ENCODE measurements around the gene CENPT.
"Not testable (repeated sequence)": the region's sequence is repeated elsewhere in the genome, so short reads cannot be mapped to it uniquely, and the experiment has no call there.

Gene CENPT

DNA sequence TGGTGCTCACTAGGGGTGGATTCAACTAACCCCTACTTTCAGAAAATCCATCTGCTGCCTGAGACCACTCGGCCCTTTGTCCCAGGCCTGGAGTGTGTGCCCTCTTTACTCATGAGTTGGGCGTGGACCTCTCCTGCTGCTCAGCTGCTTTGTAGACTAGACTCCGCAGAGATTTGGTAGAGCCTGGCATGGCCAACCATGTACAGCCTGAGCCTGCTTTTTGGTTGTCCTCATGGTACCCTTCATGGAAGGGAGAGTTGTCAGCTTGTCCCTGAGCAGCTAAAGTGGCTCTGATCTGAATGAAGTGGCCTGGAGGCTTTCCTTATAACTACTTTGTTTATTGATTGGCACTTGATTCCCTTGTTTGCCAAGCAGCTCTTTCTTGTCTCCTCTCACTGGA, 26.9 kb upstream of the CENPT start:
- DNase-seq (ENCODE audit: low read depth), result no peak

DNA sequence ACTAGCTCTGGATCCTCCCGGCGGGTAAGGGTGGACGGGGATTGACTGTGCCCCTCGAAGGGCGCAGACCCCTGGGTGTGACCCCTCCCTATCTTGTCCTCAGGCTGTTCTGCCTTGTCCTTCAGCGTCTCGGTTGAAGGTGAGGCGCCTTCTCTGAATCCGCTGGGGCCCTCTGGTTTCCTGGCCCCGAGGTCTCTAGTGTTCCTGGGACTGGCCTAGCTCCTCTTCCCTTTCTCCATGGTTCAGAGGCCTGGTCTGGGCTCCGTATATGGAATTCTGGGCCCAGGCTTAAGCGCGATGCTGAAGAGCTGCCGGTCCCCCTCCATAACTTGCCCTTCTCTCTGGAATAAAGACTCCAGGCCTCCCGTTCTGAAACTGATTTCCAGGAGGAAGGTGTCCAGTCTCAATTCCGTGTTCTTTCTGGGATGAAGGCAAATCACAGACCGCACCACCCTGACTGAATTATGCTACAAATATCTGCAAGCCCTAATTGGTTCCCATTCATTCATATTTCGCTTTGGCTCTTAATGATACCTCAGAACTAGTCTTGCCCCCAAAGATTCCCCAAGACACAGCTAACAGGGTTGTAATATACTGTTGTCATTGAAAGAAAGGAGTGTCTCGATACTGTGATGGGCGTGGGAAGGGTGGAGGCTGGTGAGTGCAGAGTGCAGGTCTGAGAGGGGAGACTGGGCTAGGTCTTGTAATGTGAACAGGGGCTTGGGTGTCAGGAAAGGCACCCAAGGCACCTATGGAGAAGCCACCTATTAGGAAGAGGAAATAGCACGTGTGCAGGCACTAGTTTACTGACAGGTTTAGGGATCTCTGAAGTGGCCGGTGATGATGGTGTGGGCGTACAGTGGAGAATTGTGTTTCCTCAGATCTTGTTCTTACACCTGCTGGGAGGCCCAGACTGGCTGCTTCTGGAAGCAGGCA, 26.2 kb upstream of the CENPT start:
- DNase-seq (ENCODE audit: low read depth), result no peak

DNA sequence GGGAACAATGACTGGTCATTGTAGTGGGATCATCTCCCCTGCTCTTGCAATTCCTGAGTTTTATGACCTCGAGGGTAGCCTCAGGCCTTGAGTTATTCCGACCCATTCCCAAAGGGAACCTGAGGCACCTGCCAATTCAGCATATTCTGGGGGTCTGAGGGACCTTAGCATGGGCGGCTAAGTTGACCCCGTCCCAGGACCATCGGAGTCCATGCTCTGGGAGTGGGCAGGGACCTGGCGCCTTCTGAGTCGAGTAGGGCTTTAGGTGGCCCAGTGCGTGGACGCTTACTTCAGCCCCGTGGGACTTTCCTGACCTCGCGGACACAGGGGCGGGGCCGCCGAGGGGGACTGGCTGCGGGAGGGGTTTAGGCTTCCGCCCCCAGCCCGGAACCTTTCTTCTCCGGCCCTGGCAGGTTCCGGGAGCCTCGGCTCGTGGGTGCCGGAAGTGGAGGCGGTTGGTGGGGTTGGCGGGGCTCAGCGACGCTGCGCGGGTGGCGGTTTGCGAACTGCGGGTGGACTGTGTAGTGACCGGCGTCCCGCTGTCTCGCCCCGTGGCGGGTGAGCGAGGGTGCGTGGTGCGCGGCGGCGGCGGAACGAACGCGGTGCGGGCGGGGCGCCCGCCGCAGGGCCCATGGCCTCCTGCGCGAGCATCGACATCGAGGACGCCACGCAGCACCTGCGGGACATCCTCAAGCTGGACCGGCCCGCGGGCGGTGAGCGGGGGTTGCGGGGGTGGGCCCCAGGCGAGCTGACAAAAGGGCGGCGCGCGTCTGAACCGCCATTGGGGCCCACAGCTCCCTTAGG, 25.3 kb upstream of the CENPT start, which contains the start of gene EDC4:
TSS of gene EDC4 (plus strand) at position 422 of the 804 bp plus-strand sequence. CDS start at position 632, 210 bp downstream.
- peak; percentile 75 for DNase-seq (ENCODE audit: low read depth)

DNA sequence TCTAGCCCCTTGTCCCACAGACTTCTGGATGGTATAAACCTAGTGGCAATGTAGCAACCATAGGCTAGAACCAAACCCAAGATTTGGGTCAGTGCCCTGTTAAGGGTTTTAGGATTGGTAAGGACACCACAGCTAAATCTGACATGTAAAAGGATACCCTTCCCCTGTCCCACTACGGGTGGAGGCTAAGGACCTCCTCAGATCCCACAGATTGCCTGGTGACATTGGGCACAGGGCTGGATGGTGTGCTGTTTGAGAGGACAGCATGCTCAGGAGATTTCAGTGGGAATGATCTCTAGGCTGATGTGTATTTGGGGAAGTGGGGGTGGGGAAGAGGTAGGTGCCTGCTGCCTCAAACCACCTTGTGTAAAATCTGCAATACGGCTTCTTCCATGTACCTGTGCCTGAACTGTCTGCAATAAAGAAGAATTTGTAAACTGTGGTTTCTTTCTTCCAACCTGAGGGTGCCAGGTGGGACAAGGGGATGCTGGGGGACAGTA, 24.7 kb upstream of the CENPT start:
- no peak for DNase-seq (ENCODE audit: low read depth)

DNA sequence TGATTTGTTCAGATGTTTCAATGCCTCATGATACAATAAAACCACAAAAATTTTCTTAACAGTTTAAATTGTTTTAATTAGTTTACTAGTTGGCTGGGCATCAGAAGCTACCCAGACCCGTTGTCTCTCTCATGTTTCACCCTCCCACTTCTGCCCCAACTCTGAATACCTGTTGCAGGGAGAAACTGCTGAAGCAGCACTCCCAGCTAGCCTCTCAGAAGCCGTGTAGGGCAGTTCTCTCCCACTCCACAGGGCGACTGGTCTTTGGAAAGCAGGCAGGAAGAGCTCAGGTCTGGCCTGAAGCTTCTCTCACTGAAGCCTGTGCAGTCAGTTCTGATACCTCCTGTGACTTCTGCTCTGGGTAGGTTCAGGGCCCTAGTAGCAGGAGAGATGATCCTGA, 23.8 kb upstream of the CENPT start:
- DNase-seq (ENCODE audit: low read depth), result no peak

DNA sequence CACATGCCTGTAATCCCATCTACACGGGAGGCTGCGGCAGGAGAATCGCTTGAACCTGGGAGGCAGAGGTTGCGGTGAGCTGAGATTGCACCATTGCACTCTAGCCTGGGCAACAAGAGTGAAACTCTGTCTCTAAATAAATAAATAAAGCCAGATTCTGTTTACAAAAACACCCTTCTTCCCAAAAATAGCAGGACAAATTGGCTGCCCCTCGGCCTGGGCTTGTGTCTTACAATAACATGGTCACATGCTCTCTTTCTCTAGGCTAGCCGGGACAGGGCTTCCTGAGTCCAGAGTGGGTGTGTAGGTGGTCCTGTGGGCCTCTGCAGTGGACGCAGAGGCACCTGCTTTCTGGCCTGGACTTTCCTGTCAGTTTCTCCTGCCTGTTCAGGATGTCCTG, 22.2 kb upstream of the CENPT start:
- no peak for DNase-seq (ENCODE audit: low read depth)

DNA sequence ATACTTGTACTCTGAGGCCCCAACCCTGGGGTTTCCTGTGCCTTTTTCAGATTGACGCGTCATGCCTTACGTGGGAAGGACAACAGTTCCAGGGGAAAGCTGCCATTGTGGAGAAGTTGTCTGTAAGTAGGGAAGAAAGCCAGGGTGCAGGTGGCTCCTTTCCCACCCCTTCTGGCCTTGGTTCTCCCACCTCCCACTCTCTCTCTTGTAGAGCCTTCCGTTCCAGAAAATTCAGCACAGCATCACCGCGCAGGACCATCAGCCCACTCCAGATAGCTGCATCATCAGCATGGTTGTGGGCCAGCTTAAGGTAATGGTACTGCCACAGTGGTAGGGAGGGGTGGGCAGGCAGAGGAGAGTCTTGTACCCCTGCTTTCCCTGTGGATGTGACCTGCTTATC, 20.8 kb upstream of the CENPT start:
- DNase-seq (ENCODE audit: low read depth), result no peak

DNA sequence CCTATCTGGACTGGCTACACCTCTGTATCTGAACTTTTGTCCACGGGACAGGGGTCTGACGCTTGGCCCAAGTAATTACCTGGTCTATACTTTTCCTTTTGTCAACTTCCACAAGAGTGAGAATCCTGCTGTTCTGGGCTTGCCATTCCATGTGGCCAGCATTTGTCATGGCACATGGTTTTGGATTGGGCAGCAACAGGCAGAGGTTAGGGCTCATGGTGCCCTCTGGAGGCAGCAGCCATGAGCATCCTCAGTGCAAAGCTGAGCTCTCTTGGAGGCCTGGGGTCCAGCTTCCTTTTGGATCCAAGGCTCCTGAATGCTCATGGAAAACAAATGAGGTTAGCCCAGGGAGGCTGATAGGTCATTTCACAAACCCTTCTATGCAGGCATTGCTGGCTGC, 17.8 kb upstream of the CENPT start:
- no peak for DNase-seq (ENCODE audit: low read depth)

DNA sequence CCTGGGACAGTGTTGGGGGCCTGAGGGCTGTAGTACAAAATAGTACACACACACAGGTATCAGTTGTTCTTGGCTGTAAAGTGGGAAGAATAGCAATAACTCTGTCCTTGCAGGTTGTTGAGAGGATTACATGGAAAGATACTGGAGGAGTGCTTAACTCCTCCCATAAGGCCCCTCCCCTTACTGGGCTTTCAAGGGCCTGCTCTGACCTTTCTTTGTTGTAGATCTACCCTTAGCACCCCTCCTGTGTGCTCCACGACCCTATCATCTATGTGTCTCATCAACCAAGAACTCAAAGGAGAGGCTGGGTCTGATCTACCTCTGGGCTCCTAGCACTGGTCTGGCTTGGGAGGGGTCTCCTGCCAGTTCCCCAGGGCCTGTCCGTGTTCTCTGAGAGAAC, 17.1 kb upstream of the CENPT start:
- no peak for DNase-seq (ENCODE audit: low read depth)

DNA sequence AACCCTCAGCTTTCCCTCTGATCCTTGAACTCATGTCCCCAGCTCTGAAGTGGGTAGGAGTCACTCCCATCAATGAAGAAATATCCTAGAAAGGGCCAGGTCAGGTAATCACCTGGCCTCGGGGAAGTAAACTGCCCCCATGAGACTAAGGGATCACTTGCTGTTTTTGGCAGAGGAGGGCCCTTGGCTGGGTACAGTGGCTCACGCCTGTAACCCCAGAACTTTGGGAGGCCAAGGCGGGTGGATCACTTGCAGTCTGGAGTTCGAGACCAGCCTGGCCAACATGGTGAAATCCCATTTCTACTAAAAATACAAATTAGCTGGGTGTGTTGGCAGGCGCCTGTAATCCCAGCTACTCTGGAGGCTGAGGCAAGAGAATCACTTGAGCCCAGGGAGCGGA, 16.6 kb upstream of the CENPT start:
- DNase-seq (ENCODE audit: low read depth), result not testable (repeated sequence)

DNA sequence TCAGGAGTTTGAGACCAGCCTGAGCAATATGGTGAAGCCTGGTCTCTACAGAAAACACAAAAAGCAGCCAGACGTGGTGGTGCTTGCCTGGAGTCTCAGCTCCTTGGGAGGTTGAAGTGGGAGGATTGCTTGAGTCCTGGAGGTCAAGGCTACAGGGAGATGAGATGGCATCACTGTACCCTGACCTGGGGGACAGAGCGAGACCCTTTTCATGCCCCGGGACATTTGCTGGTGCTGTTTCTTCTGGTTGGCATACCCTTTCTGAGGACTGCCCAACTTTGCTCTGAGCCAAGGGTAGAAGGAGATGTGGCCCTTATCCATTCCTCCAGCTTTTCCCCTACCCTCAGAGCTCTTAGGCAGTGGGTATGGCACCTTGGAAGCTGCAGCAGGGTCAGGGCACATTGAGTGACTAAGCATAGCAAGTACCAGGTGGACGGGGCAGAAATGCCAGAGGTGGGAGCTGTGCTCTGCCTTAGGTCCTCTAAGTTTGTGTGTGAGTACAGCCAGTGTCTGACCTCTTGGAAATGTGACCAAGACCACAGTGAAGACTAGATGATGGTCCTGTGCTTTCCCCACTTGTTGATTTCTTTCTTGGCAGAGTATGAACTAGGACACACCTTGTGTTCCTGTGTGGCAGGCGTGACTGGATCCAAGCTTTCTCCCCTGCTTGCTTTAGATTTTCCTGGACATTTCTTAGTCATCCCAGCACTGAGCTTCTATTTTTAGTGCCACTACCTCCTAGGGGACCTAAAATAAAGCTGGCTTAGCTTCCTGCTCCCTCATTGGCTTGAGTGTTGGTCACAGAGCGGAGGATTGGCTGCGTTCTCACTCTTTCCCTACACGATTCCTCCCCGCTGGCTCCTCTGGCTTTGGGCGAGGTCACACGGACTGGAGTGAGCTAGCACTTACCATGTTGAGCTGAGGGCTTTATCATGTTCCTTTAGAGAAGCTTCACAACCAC, 15.4 kb upstream of the CENPT start:
- DNase-seq (ENCODE audit: low read depth), result no peak

DNA sequence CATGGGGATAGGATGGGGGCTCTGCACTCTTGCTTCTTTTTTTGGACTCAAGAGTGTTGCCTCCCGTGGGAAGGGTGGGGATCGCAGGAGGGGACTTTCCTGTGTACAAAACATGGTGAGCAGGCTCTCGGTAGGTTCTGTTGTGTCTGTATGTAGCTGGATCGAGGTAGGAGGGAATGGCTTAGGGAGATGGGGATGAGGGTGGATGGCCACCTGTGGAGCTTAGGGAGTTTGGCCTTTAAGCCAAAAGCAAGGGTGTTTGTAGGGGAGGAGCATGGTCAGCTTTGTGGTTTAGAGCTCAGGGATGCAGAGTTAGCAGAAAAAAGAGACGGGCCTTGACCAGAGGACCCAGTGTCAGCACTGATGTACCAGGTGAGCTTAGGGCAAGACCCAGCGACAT, 14.4 kb upstream of the CENPT start:
- no peak for DNase-seq (ENCODE audit: low read depth)

DNA sequence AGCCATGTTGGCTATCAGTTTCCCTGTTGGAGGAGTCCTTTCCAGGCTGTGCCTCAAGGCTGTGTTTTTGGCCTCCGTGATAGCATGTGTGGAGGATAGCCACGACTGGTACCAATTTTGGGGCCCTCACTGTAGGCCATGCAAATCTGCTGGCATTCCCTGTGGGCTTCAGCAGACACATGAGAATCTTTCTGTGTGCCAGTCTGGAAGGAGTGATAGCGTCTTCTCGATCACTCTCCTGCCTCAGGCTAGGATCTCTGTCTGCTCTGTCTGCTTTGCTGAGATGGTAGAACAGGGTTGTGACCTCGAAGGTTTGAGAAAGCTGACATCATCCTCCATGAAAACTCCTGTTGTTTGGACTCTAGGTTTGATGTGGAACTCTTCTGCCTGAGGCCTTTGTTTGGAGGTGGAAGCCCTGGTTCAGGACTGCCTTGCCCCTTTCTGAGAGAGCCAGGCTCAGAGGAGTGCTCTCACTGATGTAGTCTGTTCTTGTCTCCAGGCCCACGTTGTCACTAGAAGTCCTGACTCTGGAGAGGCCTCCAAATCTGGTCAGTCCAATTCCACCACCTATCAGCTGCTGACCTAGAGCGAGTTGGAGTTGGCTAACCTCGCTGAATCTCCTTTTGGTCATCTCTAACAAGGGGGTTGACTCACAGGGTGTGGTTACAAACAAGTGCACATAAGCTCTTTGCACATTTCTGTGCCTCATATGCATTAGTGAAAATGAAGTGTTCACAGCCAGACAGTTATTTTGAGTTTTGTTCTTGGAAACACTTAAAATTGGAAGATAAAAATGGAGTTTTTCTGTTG, 13.3 kb upstream of the CENPT start:
- no peak for DNase-seq (ENCODE audit: low read depth)

DNA sequence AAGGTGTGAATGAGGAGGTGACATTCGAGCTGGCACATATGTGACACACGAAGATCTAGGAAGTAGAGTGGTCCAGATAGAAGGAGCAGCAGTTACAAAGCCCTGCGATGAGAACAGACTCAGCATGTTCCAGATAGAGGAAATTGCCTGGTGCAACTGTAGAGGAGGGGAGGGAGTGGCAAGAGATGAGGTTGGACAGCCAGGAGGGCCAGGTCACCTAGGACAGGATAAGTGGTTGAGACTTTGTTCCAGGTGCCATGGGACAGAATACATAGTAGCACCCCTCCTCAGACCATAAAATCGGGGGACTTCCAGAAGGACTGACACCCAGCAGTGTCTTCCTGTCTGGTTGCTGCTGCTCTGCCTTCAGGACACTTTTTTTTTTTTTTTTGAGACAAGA, 11.0 kb upstream of the CENPT start:
- DNase-seq (ENCODE audit: low read depth), result no peak

DNA sequence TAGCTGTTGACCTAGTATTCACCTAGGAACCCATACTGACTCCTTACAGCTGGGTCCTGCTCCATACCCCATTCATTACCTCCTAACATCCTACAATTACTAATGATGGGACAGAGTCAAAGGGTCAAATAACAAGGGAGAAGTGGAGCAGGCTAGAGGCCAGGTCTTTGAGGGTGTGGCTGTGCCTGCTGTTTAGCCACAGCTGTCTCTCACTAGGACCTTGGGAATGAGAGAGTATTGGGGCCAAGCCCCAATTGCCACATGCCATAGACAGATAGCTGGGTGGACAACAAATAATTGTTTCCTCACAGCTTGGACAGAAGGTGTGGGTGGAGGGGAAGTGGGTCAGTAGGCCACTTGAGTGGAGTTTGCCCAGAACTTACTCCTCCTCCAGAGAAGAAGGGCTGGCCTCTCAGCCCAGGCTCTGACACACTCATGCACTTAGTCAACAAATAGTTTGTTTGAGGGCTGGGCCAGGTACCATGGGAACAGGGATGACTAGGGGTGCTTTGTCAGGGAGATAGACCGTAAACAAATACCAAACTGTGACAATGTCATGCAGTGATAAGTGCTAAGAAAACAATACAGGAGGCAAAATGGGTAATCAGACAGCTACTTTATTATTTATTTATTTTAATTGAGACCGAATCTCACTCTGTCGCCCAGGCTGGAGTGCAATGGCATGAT, 10.2 kb upstream of the CENPT start:
- no peak for DNase-seq (ENCODE audit: low read depth)

DNA sequence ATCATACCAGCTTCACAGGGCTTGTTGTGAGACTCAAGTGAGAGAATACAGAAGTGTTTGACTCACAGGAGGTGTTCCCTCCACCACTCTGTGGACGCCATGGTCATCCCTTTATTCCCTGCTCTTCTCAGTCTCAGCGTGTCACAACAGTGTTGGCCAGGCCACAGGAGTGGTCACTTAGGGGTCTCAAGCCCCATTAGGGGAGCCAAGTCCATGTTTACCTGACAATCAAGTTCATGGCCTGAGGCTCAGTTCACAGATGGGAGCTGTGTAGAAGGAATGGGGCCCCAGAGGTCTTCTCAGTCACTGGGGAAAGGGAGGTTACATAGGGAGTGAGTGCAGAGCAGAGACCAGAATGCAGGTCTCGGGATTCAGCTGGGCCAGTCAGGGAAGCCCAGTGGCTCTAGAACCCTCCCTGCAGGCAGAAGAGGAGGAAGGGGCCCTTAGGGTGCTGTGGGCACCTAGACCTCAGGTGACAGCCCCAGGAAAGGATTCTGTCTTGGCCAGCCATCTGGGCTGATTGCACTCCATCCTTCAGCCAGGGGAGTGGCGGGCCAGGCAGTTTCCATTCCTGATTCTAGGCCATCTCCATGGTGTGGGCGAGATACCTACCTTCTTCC, 9.5 kb upstream of the CENPT start:
- no peak for DNase-seq (ENCODE audit: low read depth)

DNA sequence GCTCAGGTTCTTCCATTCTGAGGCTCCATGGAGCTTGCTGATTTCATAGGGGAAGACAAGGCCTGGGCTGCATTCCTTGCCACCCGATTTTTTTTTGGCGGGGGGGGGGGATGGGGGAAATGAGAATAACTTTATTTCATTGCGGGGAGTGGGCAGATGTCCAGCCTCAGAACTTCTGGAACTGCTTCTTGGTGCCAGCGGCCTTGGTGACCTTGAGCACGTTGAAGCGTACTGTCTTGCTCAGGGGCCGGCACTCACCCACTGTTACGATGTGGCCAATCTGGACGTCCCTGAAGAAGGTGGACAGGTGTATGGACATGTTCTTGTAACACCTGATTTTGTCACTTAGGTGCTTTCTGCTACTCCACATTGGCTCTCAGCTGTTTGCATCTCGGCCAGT, 8.3 kb upstream of the CENPT start:
- no peak for DNase-seq (ENCODE audit: low read depth)

DNA sequence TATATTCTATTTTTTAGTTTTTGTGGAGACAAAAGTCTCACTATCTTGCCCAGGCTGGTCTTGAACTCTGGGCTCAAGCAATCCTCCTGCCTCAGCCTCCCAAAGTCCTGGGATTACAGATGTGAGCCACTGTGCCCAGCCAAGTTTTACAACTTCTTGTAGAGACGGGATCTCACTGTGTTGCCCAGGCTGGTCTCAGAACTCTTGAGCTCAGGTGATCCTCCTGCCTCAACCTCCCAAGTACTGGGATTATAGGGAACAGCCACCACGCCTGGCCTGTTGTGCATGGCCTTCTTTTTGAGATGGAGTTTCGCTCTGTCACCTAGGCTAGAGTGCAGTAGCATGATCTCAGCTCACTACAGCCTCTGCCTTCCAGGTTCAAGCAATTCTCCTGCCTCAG, 6.2 kb upstream of the CENPT start:
- DNase-seq (ENCODE audit: low read depth), result no peak

DNA sequence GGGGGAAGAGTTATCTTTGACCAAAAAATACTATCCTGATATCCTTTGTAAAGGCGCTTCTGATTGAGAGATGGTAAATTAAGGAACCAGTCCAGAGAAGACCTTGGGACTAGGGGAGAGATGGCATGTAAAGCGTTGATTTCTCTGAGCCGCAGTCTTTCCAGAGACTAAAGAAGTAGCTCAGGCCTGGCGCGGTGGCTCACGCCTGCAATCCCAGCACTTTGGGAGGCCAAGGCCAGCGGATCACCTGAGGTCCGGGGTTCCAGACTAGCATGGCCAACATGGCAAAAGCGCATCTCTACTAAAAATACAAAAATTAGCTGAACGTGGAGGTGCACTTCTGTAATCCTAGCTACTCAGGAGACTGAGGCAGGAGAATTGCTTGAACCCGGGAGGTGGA, 625 bp upstream of the CENPT start:
- no peak for DNase-seq (ENCODE audit: low read depth)

Data from T follicular helper cell (primary cell).